Epidermal melanocyte (primary cell): ENCODE data around the gene ZNF236.
"Not testable (repeated sequence)": the region's sequence is repeated elsewhere in the genome, so short reads cannot be mapped to it uniquely, and the experiment has no call there.

Experiments
- DNase-seq: peaks from one replicate; pipeline ENCODE4 v3.0.0; 2011; ENCODE audit warnings: low spot score; ENCODE audit not compliant: insufficient read length

Gene ZNF236

GRCh38 chr18:76943542-76944339 is 121.4 kb downstream of the ZNF236 start:
- DNase-seq, result no peak

- DNase-seq, result not testable (repeated sequence)
Measured at GRCh38 chr18:76944346-76944745, 122.0 kb downstream of the ZNF236 start.

- no peak for DNase-seq
Measured at GRCh38 chr18:76948345-76948744, 126.0 kb downstream of the ZNF236 start.

GRCh38 chr18:76951456-76952247 is 129.3 kb downstream of the ZNF236 start:
- DNase-seq, result no peak

GRCh38 chr18:76952747-76953146 is 130.4 kb downstream of the ZNF236 start:
- no peak for DNase-seq

- no peak for DNase-seq
Measured at GRCh38 chr18:76953156-76953555, 130.8 kb downstream of the ZNF236 start.

GRCh38 chr18:76953583-76954233 is 131.4 kb downstream of the ZNF236 start:
- no peak for DNase-seq

GRCh38 chr18:76955524-76956170 is 133.3 kb downstream of the ZNF236 start:
- DNase-seq, result no peak

GRCh38 chr18:76956648-76957047 is 134.3 kb downstream of the ZNF236 start:
- DNase-seq, result no peak

GRCh38 chr18:76957384-76958355 is 135.3 kb downstream of the ZNF236 start:
- DNase-seq, result no peak

GRCh38 chr18:76958692-76959341 is 136.5 kb downstream of the ZNF236 start:
- no peak for DNase-seq

GRCh38 chr18:76959605-76960004 is 137.2 kb downstream of the ZNF236 start:
- no peak for DNase-seq

GRCh38 chr18:76960528-76961035 is 138.2 kb downstream of the ZNF236 start:
- DNase-seq, result no peak

GRCh38 chr18:76962851-76963250 is 140.5 kb downstream of the ZNF236 start:
- no peak for DNase-seq

- DNase-seq, result no peak
Measured at GRCh38 chr18:76963936-76964335, 141.6 kb downstream of the ZNF236 start.

GRCh38 chr18:76965555-76966151 is 143.3 kb downstream of the ZNF236 start:
- not testable (repeated sequence) for DNase-seq

GRCh38 chr18:76967299-76967698 is 144.9 kb downstream of the ZNF236 start:
- DNase-seq, result not testable (repeated sequence)

GRCh38 chr18:76967721-76968472 is 145.5 kb downstream of the ZNF236 start:
- no peak for DNase-seq
